ENCODE results near the gene GP1BB.

The GP1BB gene

DNA sequence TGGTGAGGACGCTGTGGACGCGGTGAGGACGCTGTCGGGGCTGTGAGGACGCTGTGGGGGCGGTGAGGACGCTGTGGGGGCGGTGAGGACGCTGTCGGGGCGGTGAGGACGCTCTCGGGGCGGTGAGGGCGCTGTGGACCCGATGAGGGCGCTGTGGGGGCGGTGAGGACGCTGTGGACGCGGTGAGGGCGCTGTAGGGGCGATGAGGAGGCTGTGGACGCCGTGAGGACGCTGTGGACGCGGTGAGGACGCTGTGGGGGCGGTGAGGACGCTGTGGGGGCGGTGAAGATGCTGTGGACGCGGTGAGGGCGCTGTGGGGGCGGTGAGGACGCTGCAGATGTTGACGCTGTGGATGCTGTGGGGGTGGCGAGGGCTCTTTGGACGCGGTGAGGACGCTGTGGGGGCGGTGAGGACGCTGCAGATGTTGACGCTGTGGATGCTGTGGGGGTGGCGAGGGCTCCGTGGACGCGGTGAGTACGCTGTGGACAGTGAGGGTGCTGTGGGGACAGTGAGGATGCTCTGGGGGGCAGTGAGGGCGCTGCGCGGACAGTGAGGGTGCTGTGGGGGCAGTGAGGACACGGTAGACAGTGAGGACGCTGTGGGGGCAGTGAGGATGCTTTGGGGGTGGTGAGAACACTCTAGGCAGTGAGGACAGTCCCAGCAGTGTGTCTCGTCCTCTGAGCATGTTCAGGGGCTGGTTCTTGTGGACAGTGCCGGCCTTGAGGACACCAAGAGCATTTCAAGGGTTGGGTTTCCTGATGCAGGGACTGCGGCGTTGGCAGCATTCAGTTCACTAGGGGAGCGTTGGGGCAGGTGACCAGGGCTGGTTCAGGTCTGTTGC lies 4.2 kb downstream of the GP1BB start:
- Mint-ChIP-seq H3K4me3 (peak overlapping the region; percentile 33 to 55 (median 50)), H3K4me1 (peaks cover 5% of the 10 kb centered on the region), H3K9me3 (peaks cover 8% of the 10 kb centered on the region), H3K27ac (no peak overlapping the region), H3K36me3 (ENCODE audit: low read depth) (peaks cover 4% of the 10 kb centered on the region), H3K27me3 (ENCODE audit: low read depth) (peaks cover 81% of the 10 kb centered on the region)
- TF ChIP-seq, protein P1, sequence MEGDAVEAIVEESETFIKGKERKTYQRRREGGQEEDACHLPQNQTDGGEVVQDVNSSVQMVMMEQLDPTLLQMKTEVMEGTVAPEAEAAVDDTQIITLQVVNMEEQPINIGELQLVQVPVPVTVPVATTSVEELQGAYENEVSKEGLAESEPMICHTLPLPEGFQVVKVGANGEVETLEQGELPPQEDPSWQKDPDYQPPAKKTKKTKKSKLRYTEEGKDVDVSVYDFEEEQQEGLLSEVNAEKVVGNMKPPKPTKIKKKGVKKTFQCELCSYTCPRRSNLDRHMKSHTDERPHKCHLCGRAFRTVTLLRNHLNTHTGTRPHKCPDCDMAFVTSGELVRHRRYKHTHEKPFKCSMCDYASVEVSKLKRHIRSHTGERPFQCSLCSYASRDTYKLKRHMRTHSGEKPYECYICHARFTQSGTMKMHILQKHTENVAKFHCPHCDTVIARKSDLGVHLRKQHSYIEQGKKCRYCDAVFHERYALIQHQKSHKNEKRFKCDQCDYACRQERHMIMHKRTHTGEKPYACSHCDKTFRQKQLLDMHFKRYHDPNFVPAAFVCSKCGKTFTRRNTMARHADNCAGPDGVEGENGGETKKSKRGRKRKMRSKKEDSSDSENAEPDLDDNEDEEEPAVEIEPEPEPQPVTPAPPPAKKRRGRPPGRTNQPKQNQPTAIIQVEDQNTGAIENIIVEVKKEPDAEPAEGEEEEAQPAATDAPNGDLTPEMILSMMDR (IDR thresholded peaks at IDR 0.05; ENCODE audit: unreplicated experiment in 3 of 3), result no peak

DNA sequence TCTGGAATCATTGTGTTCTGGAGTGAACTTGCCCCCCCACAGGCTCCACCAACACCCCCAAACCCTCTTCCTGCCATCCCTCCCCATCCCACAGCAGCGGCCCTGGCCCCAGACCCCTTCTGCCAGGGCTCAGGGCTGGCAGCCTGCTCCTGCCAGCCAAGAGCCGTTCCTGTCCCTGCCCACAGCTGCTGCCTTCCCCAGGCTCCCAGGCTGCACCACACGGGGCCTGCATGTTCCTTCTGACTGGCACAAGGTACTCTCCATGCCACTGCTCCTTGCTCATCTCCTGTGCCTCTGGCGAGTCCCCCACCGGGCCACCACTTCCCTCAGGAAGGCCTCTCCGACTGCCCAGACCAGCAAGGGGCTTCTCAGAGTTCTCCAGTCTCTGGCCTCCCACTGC lies 4.9 kb downstream of the GP1BB start:
- TF ChIP-seq, protein P1 (IDR thresholded peaks at IDR 0.05; ENCODE audit: unreplicated experiment in 3 of 3), result no peak
- Mint-ChIP-seq H3K4me3 (no peak overlapping the region), H3K9me3 (peaks cover 8% of the 10 kb centered on the region), H3K4me1 (peaks cover under 1% of the 10 kb centered on the region), H3K36me3 (ENCODE audit: low read depth) (peaks cover 4% of the 10 kb centered on the region), H3K27me3 (ENCODE audit: low read depth) (peaks cover 81% of the 10 kb centered on the region), H3K27ac (no peak overlapping the region)

DNA sequence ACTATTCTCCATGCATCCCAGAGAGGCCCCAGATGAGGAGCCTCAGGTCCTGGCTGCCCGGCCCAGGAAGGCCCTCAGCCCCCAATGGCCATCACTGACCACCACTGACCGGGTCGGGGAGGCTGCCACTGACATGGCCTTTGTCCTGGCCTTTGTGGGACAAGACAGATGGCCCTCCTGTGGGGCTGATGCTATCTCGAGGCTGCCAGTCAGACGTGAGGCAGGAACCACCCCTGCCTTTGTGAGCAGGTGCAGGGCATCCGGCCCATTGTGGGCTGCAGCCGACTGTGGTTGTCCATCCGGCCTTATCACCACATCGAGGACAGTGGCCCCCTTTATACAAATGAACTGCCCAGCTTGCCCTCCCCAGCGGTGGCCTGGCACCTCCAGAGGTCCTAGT lies 5.5 kb downstream of the GP1BB start:
- peaks cover 4% of the 10 kb centered on the region for H3K36me3 Mint-ChIP-seq (ENCODE audit: low read depth)
- peaks cover 2% of the 10 kb centered on the region for H3K4me1 Mint-ChIP-seq
- H3K4me3 Mint-ChIP-seq, result no peak overlapping the region
- TF ChIP-seq, protein P1 (IDR thresholded peaks at IDR 0.05; ENCODE audit: unreplicated experiment in 3 of 3), result no peak
- peaks cover 8% of the 10 kb centered on the region for H3K9me3 Mint-ChIP-seq
- peaks cover 82% of the 10 kb centered on the region for H3K27me3 Mint-ChIP-seq (ENCODE audit: low read depth)
- H3K27ac Mint-ChIP-seq, result no peak overlapping the region

DNA sequence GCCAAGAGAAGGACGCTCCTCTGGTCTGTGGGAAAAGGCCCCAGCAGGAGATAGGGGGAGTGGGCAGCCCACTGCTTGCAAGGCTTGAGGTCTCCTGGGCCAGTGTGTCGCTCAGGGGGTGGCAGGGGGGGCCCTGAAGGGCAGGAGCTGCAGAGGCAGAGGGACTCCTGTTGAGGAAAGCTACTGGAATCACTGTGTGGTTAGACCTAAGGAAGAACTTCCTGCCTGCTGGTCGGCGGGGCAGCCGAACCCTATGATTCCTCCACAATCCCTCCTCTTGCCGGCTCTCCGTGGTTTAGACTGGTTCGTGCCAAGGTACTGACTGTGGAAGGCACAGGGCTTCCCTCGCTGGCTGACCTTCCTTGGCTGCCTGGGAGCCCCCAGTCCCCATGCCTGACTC lies 6.2 kb downstream of the GP1BB start:
- peaks cover 5% of the 10 kb centered on the region for H3K4me1 Mint-ChIP-seq
- TF ChIP-seq, protein P1 (IDR thresholded peaks at IDR 0.05; ENCODE audit: unreplicated experiment in 3 of 3), result no peak
- H3K27me3 Mint-ChIP-seq (ENCODE audit: low read depth), result peaks cover 86% of the 10 kb centered on the region
- peaks cover 8% of the 10 kb centered on the region for H3K9me3 Mint-ChIP-seq
- H3K4me3 Mint-ChIP-seq, result no peak overlapping the region
- H3K36me3 Mint-ChIP-seq (ENCODE audit: low read depth), result peaks cover 4% of the 10 kb centered on the region
- no peak overlapping the region for H3K27ac Mint-ChIP-seq

DNA sequence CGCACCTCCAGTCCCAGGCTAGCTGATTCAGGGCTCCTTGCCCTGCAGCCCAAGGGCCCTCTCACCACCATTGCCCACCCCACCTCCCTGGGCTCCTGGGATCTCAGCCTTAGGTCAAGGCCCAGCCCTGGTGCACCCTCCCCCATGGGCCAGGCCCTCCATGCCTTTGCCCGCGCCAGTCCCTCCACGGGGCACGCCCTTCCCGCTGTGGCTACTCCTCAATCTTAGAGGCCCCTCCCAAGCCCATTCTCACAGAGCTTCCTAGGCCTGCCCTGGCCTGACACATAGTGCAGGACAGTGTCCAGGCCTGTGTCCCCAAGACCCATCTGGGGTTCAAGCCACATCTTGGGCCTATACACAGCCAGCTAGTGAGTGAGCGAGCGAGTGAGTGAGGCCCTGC lies 6.9 kb downstream of the GP1BB start:
- Mint-ChIP-seq H3K36me3 (ENCODE audit: low read depth) (peaks cover 4% of the 10 kb centered on the region), H3K4me3 (peak overlapping the region in 1 of 3 experiments; percentile 79), H3K27me3 (ENCODE audit: low read depth) (peaks cover 86% of the 10 kb centered on the region), H3K4me1 (peaks cover 5% of the 10 kb centered on the region), H3K9me3 (peaks cover 8% of the 10 kb centered on the region), H3K27ac (no peak overlapping the region)
- TF ChIP-seq, protein P1 (IDR thresholded peaks at IDR 0.05; ENCODE audit: unreplicated experiment in 3 of 3), result no peak

Data from nephron (organoid).